Endothelial cell of umbilical vein (primary cell): ENCODE data around the gene RAB11FIP2. TPM values are rescaled to one million over a fixed set of nuclear protein-coding genes. Genes with fewer than 3 reads are reported as not detected.

Experiments used
- BruUV-seq: library from RNA; stranded (reverse); fragments of 400-500 nt; replicated peaks from 2 replicates; lab custom pipeline; 2021; lab: Mats Ljungman, UMichigan
- CTCF ChIA-PET: fragments of 300-600, 350-600 bp; sonication (Branson Sonifier 250); formaldehyde crosslinking; loops from one replicate; lab custom pipeline; 2021; ENCODE audit warnings: antibody characterized with exemption, inconsistent platforms; lab: Charles Lee
- POLR2A ChIA-PET: fragments of 300-600, 350-600 bp; sonication (Branson Sonifier 250); formaldehyde crosslinking; loops from one replicate; lab custom pipeline; 2021; ENCODE audit warnings: antibody characterized with exemption, inconsistent platforms; lab: Charles Lee
- DNase-seq: peaks from one replicate; pipeline ENCODE4 v3.0.0-alpha.2; 2011; ENCODE audit warnings: low read depth, low spot score
- FAIRE-seq: peaks from 2 replicates; lab custom pipeline; 2011; peaks lifted over from hg19 to GRCh38; lab: Jason Lieb, UNC
- H2AFZ ChIP-seq: 2 replicates; pipeline ENCODE4 v1.6.0; 2012; ENCODE audit warnings: low read depth, low read length, control low read depth, inconsistent platforms
- H3K27ac ChIP-seq: 2 replicates; pipeline ENCODE4 v1.5.1; 2011; ENCODE audit warnings: low read depth, mild to moderate bottlenecking, control low read depth, low read length, moderate library complexity; ENCODE audit not compliant: insufficient read depth
- H3K27me3 ChIP-seq, 2 experiments: 2 replicates each; pipeline versions ENCODE4 v1.6.0 to v1.6.1; 2011; ENCODE audit warnings: low read length in 2 of 2, mixed read lengths in 1 of 2; ENCODE audit not compliant: control insufficient read depth in 2 of 2, insufficient read depth in 2 of 2
- H3K36me3 ChIP-seq, 2 experiments: 2 replicates in 1 of 2; 3 replicates in 1 of 2; pipeline ENCODE4 v1.5.1; 2011; ENCODE audit warnings: low read length in 2 of 2, mild to moderate bottlenecking in 1 of 2, moderate library complexity in 1 of 2; ENCODE audit not compliant: control insufficient read depth in 2 of 2, insufficient read depth in 2 of 2; ENCODE audit errors: extremely low read depth in 1 of 2
- H3K4me1 ChIP-seq: 3 replicates; pipeline ENCODE4 v1.5.1; 2011; ENCODE audit warnings: mild to moderate bottlenecking, low read length; ENCODE audit not compliant: control insufficient read depth, insufficient read depth; ENCODE audit errors: extremely low read depth
- H3K4me2 ChIP-seq: 2 replicates; pipeline ENCODE4 v1.6.1; 2011; ENCODE audit warnings: low read length, control low read depth, mixed read lengths; ENCODE audit not compliant: insufficient read depth
- H3K4me3 ChIP-seq, 3 experiments: fragments of 200-600 bp in 1 of 3; sonication (generic), shearing (Covaris generic) in 1 of 3; replicated peaks in 1 of 3; 2 replicates each; pipeline ENCODE4 v1.5.1; 2011 to 2016; ENCODE audit warnings: control low read depth in 3 of 3, low read length in 3 of 3, mild to moderate bottlenecking in 2 of 3, inconsistent platforms in 1 of 3, low read depth in 1 of 3, moderate library complexity in 1 of 3; ENCODE audit not compliant: insufficient read depth in 1 of 3
- H3K79me2 ChIP-seq: 2 replicates; pipeline ENCODE4 v1.6.0; 2012; ENCODE audit warnings: low read length, inconsistent platforms; ENCODE audit not compliant: control insufficient read depth, insufficient read depth
- H3K9ac ChIP-seq: replicated peaks from 2 replicates; pipeline ENCODE3; 2011; ENCODE audit warnings: low read length, control low read depth; ENCODE audit not compliant: insufficient read depth; ENCODE audit errors: extremely low read depth
- H3K9me1 ChIP-seq: replicated peaks from 3 replicates; pipeline ENCODE4 v1.6.0; 2011; ENCODE audit warnings: mild to moderate bottlenecking, low read length; ENCODE audit not compliant: control insufficient read depth, insufficient read depth; ENCODE audit errors: extremely low read depth
- H3K9me3 ChIP-seq: replicated peaks from 2 replicates; pipeline ENCODE4 v1.5.1; 2012; ENCODE audit warnings: low read length, inconsistent platforms; ENCODE audit not compliant: control insufficient read depth, insufficient read depth
- H4K20me1 ChIP-seq: replicated peaks from 2 replicates; pipeline ENCODE3; 2011; ENCODE audit warnings: mild to moderate bottlenecking, low read length; ENCODE audit not compliant: control insufficient read depth, insufficient read depth; ENCODE audit errors: extremely low read depth
- CTCF ChIP-seq, 2 donors: IDR thresholded peaks; 1 replicate in 1 of 2; 2 replicates in 1 of 2; pipeline ENCODE4 v1.5.1; 2011; ENCODE audit warnings: low read length in 2 of 2, mild to moderate bottlenecking in 2 of 2, moderate library complexity in 2 of 2, control low read depth in 1 of 2, inconsistent platforms in 1 of 2, low read depth in 1 of 2; ENCODE audit not compliant: insufficient read depth in 1 of 2; ENCODE audit errors: extremely low read depth in 1 of 2
- EZH2 ChIP-seq: IDR thresholded peaks from 2 replicates; pipeline ENCODE4 v1.6.1; 2012; ENCODE audit warnings: borderline replicate concordance, low read depth, mild to moderate bottlenecking, moderate library complexity, low read length, inconsistent platforms; ENCODE audit not compliant: severe bottlenecking
- FOS ChIP-seq: IDR thresholded peaks from 2 replicates; pipeline ENCODE4 v1.6.1; 2011; ENCODE audit warnings: mild to moderate bottlenecking, low read length, moderate library complexity, borderline replicate concordance; ENCODE audit not compliant: insufficient read depth
- GATA2 ChIP-seq: IDR thresholded peaks from 2 replicates; pipeline ENCODE4 v1.7.0; 2011; ENCODE audit warnings: low read depth, mild to moderate bottlenecking, moderate library complexity, mixed read lengths, low read length; ENCODE audit not compliant: insufficient read length, insufficient read depth
- JUN ChIP-seq: IDR thresholded peaks from 2 replicates; pipeline ENCODE4 v1.6.1; 2011; ENCODE audit warnings: borderline replicate concordance, low read depth; ENCODE audit not compliant: insufficient read length, insufficient read depth
- MAX ChIP-seq: IDR thresholded peaks from 2 replicates; pipeline ENCODE4 v1.6.1; 2011; ENCODE audit not compliant: insufficient read depth, insufficient read length
- MYC ChIP-seq: IDR thresholded peaks from one replicate; pipeline ENCODE4 v1.6.1; 2011; ENCODE audit warnings: mild to moderate bottlenecking, low read depth, low read length
- POLR2A ChIP-seq: IDR thresholded peaks from 2 replicates; pipeline ENCODE4 v1.6.1; 2012; ENCODE audit warnings: low read depth, mild to moderate bottlenecking, control low read depth, low read length
- POLR2AphosphoS5 ChIP-seq: IDR thresholded peaks from 2 replicates; pipeline ENCODE4 v1.6.1; 2012; ENCODE audit warnings: low read depth, mild to moderate bottlenecking, control low read depth, low read length, moderate library complexity; ENCODE audit not compliant: insufficient read depth
- dilution Hi-C: fragments of 300-500 bp; cut with MboI; formaldehyde crosslinking; loops from one replicate; pipeline ENCODE4 v1.15.0; 2019; ENCODE audit warnings: low sequenced_read_pairs; ENCODE audit not compliant: extremely low pct_ligation_motif_present
- intact Hi-C: fragments of 100-400 bp; cut with micrococcal nuclease; formaldehyde crosslinking; loops from one replicate; pipeline ENCODE4 v1.10.0; 2022
- polyA plus RNA-seq, 4 experiments: library from polyadenylated mRNA; depleted of rRNA in 3 of 4; stranded (reverse) in 3 of 4; unstranded in 1 of 4; fragments of >200 nt; gene quantifications; 2 replicates each; pipeline versions ENCODE4 v1.2.1 to v1.2.3, GENCODE V29; 2011 to 2012; ENCODE audit warnings: missing spikeins in 1 of 4
- total RNA-seq: library from RNA; stranded (reverse); gene quantifications from 2 replicates; pipeline ENCODE4 v1.2.3, GENCODE V29; 2021

Gene RAB11FIP2
- total and polyA plus RNA-seq, 2 donors (not counting 3 experiments of a cell fraction or from before 2014, with no cell fraction given): 1.9 to 8.6 TPM

GRCh38 chr10:118058371-118058770 lies 11.6 kb upstream of the RAB11FIP2 start:
- Histone ChIP-seq H3K9ac (no peak overlapping the region), H3K4me2 (no peak overlapping the region), H3K27ac (no peak overlapping the region), H3K4me1 (no peaks in the 10 kb centered on the region), H3K27me3 (no peaks in the 10 kb centered on the region), H4K20me1 (no peaks in the 10 kb centered on the region), H3K79me2 (no peaks in the 10 kb centered on the region), H3K36me3 (no peaks in the 10 kb centered on the region), H3K9me3 (no peaks in the 10 kb centered on the region), H3K9me1 (no peaks in the 10 kb centered on the region), H2AFZ (no peak overlapping the region), H3K4me3 (no peak overlapping the region)
- TF ChIP-seq MAX (no peak), POLR2A (no peak), FOS (no peak), JUN (no peak), CTCF (IDR thresholded peaks at IDR 0.05; ENCODE audit: extremely low read depth in 1 of 2, insufficient read depth in 1 of 2, low read depth in 1 of 2, low read length in 2 of 2) (no peak), GATA2 (no peak), MYC (no peak), EZH2 (no peak), POLR2AphosphoS5 (no peak)
- intact Hi-C loops (no loop called here), dilution Hi-C loops (no loop called here)
- DNase-seq (no peak), FAIRE-seq (no peak)
- CTCF ChIA-PET: no interaction called here
- BruUV-seq: no TSS peak
- POLR2A ChIA-PET: no interaction called here
